GM12878 (cell line): ENCODE measurements around the gene KMT2B.

Source experiments
- BCL11A ChIP-seq: IDR thresholded peaks from 2 replicates; pipeline ENCODE4 v1.6.1; 2011; ENCODE audit warnings: low read depth, low read length
- EED ChIP-seq: sonication (generic); IDR thresholded peaks from 2 replicates; pipeline ENCODE4 v1.6.1; 2016; ENCODE audit warnings: antibody characterized with exemption, low read depth
- EP300 ChIP-seq, 2 experiments: fragments of 150-350 bp in 1 of 2; IDR thresholded peaks; 2 replicates each; pipeline ENCODE4 v1.6.1; 2011 to 2012; ENCODE audit warnings: low read depth in 2 of 2, low read length in 2 of 2, borderline replicate concordance in 1 of 2, improper control_type of control experiment in 1 of 2, inconsistent platforms in 1 of 2; ENCODE audit not compliant: control insufficient read depth in 1 of 2
- EZH2 ChIP-seq: IDR thresholded peaks from 2 replicates; pipeline ENCODE4 v1.6.1; 2012; ENCODE audit warnings: low read depth, mild to moderate bottlenecking, control low read depth, inconsistent platforms, low read length, borderline replicate concordance; ENCODE audit not compliant: control insufficient read depth
- LARP7 ChIP-seq: fragments of 450-650 bp; IDR thresholded peaks from 2 replicates; pipeline ENCODE4 v1.6.1; 2017; ENCODE audit warnings: mild to moderate bottlenecking
- MTA3 ChIP-seq: IDR thresholded peaks from 2 replicates; pipeline ENCODE4 v1.6.1; 2012; ENCODE audit warnings: low read length, inconsistent platforms, borderline replicate concordance
- POLR2AphosphoS5 ChIP-seq: IDR thresholded peaks from 2 replicates; pipeline ENCODE4 v1.6.1; 2011; ENCODE audit warnings: mild to moderate bottlenecking, low read length, inconsistent platforms
- RELA ChIP-seq: fragments of 450-650 bp; IDR thresholded peaks from 2 replicates; pipeline ENCODE4 v1.8.0; 2014; ENCODE audit warnings: borderline replicate concordance; ENCODE audit not compliant: partially characterized antibody
- TF ChIP-seq, protein P1 (sequence below), 3 experiments: IDR thresholded peaks in 2 of 3; conservative IDR thresholded peaks in 1 of 3; 2 replicates each; pipeline ENCODE4 v1.5.1; 2011; ENCODE audit warnings: low read depth in 3 of 3, low read length in 3 of 3, mild to moderate bottlenecking in 3 of 3, control low read depth in 2 of 3, moderate library complexity in 2 of 3, inconsistent platforms in 1 of 3, mixed read lengths in 1 of 3; ENCODE audit not compliant: control insufficient read depth in 2 of 3, insufficient read depth in 1 of 3; ENCODE audit errors: extremely low read depth in 1 of 3

DNA sequence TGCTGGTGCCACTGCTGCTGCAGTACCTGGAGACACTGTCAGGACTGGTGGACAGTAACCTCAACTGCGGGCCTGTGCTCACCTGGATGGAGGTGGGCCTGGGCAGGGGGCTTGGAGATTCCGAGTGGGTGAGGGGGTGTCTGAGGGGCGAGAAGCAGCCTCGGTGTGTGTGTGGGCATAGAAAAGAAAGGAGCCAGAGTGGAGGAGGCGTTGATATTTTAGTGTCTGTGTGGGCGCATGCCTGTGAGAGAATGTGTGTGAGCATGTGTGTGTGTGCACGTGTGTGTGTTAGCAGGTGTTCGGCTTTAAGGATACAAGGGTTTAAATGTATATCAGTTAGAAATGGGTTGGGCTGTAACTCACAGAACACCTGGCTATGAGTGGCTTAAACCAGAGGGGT is 61.2 kb downstream of the KMT2B start:
- no peak for TF ChIP-seq EP300 (IDR thresholded peaks at IDR 0.05; ENCODE audit: borderline replicate concordance in 1 of 2, control insufficient read depth in 1 of 2, low read depth in 2 of 2, low read length in 2 of 2)
- TF ChIP-seq EZH2, result no peak
- TF ChIP-seq MTA3, result no peak
- no peak for TF ChIP-seq BCL11A
- no peak for TF ChIP-seq POLR2AphosphoS5
- TF ChIP-seq, protein P1, sequence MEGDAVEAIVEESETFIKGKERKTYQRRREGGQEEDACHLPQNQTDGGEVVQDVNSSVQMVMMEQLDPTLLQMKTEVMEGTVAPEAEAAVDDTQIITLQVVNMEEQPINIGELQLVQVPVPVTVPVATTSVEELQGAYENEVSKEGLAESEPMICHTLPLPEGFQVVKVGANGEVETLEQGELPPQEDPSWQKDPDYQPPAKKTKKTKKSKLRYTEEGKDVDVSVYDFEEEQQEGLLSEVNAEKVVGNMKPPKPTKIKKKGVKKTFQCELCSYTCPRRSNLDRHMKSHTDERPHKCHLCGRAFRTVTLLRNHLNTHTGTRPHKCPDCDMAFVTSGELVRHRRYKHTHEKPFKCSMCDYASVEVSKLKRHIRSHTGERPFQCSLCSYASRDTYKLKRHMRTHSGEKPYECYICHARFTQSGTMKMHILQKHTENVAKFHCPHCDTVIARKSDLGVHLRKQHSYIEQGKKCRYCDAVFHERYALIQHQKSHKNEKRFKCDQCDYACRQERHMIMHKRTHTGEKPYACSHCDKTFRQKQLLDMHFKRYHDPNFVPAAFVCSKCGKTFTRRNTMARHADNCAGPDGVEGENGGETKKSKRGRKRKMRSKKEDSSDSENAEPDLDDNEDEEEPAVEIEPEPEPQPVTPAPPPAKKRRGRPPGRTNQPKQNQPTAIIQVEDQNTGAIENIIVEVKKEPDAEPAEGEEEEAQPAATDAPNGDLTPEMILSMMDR (IDR thresholded peaks at IDR 0.05 in 2 of 3, conservative IDR thresholded peaks at IDR 0.05 in 1 of 3; ENCODE audit: control insufficient read depth in 2 of 3, extremely low read depth in 1 of 3, insufficient read depth in 1 of 3, low read depth in 3 of 3, low read length in 3 of 3), result no peak
- no peak for TF ChIP-seq RELA
- TF ChIP-seq EED, result no peak
- TF ChIP-seq LARP7, result no peak
